Tibial nerve (tissue), 4 donors: Measurements from ENCODE around the gene NOXO1. TPM values are rescaled to one million over a fixed set of nuclear protein-coding genes. Genes with fewer than 3 reads are reported as not detected.

Source experiments
- DNase-seq, 2 donors: peaks; one replicate each; pipeline ENCODE4 v3.0.0-alpha.2; 2019; ENCODE audit warnings: low spot score in 2 of 2
- H3K27ac ChIP-seq, 4 donors: fragments of 200-600 bp; sonication (generic) in 3 of 4; one replicate each; pipeline ENCODE4 v1.5.1; 2017 to 2019; ENCODE audit warnings: mild to moderate bottlenecking in 1 of 4
- H3K27me3 ChIP-seq, 2 donors: fragments of 200-600 bp; sonication (generic) in 1 of 2; one replicate each; pipeline versions ENCODE4 v1.5.1 to v1.6.0; 2017 to 2019
- H3K36me3 ChIP-seq, 3 donors: fragments of 200-600 bp; sonication (generic); one replicate each; pipeline ENCODE4 v1.5.1; 2018 to 2019
- H3K4me1 ChIP-seq, 4 donors: fragments of 200-600 bp; sonication (generic) in 3 of 4; one replicate each; pipeline ENCODE4 v1.5.1; 2017 to 2019
- H3K4me3 ChIP-seq, 4 donors: fragments of 200-600 bp; sonication (generic) in 3 of 4; one replicate each; pipeline ENCODE4 v1.5.1; 2017 to 2019; ENCODE audit warnings: mild to moderate bottlenecking in 1 of 4, moderate library complexity in 1 of 4
- H3K9me3 ChIP-seq, 4 donors: fragments of 200-600 bp; sonication (generic) in 3 of 4; one replicate each; pipeline ENCODE4 v1.5.1; 2017 to 2019
- CTCF ChIP-seq, 5 experiments: fragments of 200-600 bp in 3 of 5; fragments of 450-650 bp in 2 of 5; sonication (generic) in 3 of 5; IDR thresholded peaks; one replicate each; pipeline ENCODE4 v1.5.1; 2016 to 2019; ENCODE audit warnings: antibody characterized with exemption in 5 of 5, mild to moderate bottlenecking in 3 of 5, moderate library complexity in 2 of 5
- EP300 ChIP-seq, 2 donors: sonication (generic); formaldehyde crosslinking; IDR thresholded peaks; one replicate each; pipeline ENCODE4 v1.6.1; 2017; ENCODE audit warnings: antibody characterized with exemption in 2 of 2, mild to moderate bottlenecking in 1 of 2
- POLR2A ChIP-seq, 2 donors: fragments of 450-650 bp; IDR thresholded peaks; one replicate each; pipeline ENCODE4 v1.6.1; 2017; ENCODE audit warnings: antibody characterized with exemption in 2 of 2, mild to moderate bottlenecking in 2 of 2, moderate library complexity in 2 of 2
- WGBS, 2 donors: methylation state at CpG; one replicate each; pipeline ENCODE4 v1.1.5; 2018; 5-methylcytosine and 5-hydroxymethylcytosine counted together
- total RNA-seq, 4 donors: library from RNA; depleted of rRNA; stranded (reverse); fragments of >200 nt; gene quantifications; one replicate each; pipeline ENCODE4 v1.1.0, GENCODE V29; 2016

The NOXO1 gene
- total RNA-seq, 4 donors from 2014 or later, result 3.9 TPM; not detected in 3

- WGBS, 2 donors, result 88 to 93% methylated on average over 17 to 22 of the region's 22 CpGs
- TF ChIP-seq POLR2A (IDR thresholded peaks at IDR 0.05), result no peak
- no peak for TF ChIP-seq CTCF (IDR thresholded peaks at IDR 0.05)
- TF ChIP-seq EP300 (IDR thresholded peaks at IDR 0.05), result no peak
- H3K9me3 ChIP-seq, result no peaks in the 10 kb centered on the region
- no peak for DNase-seq
- H3K4me3 ChIP-seq, result no peak overlapping the region
- H3K36me3 ChIP-seq, result no peaks in the 10 kb centered on the region
- H3K4me1 ChIP-seq, result peaks cover 0 to 1% (median under 1%) of the 10 kb centered on the region in 4 donors
- H3K27ac ChIP-seq, result no peak overlapping the region
- H3K27me3 ChIP-seq, result no peaks in the 10 kb centered on the region
These were observed 27.5 kb downstream of the NOXO1 start for GRCh38 chr16:1953734-1954133.

GRCh38 chr16:1950559-1950958 lies 30.7 kb downstream of the NOXO1 start:
- TF ChIP-seq CTCF (IDR thresholded peaks at IDR 0.05) (no peak), EP300 (IDR thresholded peaks at IDR 0.05) (no peak), POLR2A (IDR thresholded peaks at IDR 0.05) (no peak)
- no peaks in the 10 kb centered on the region for H3K27me3 ChIP-seq
- no peaks in the 10 kb centered on the region for H3K36me3 ChIP-seq
- H3K9me3 ChIP-seq, result no peaks in the 10 kb centered on the region
- H3K27ac ChIP-seq, result no peak overlapping the region
- no peak for DNase-seq
- 77 to 83% methylated on average over 12 to 19 of the region's 19 CpGs for WGBS, 2 donors
- H3K4me3 ChIP-seq, result no peak overlapping the region
- H3K4me1 ChIP-seq, result no peaks in the 10 kb centered on the region

- 55 to 61% methylated on average over 7 of the region's 7 CpGs for WGBS, 2 donors
- H3K27ac ChIP-seq, result no peak overlapping the region
- H3K4me1 ChIP-seq, result no peaks in the 10 kb centered on the region
- H3K4me3 ChIP-seq, result no peak overlapping the region
- no peak for DNase-seq
- H3K9me3 ChIP-seq, result no peaks in the 10 kb centered on the region
- no peaks in the 10 kb centered on the region for H3K36me3 ChIP-seq
- no peak for TF ChIP-seq EP300 (IDR thresholded peaks at IDR 0.05)
- TF ChIP-seq CTCF (IDR thresholded peaks at IDR 0.05), result no peak
- TF ChIP-seq POLR2A (IDR thresholded peaks at IDR 0.05), result no peak
- H3K27me3 ChIP-seq, result no peaks in the 10 kb centered on the region
These were observed 31.2 kb downstream of the NOXO1 start for GRCh38 chr16:1950047-1950446.

- Histone ChIP-seq H3K4me1 (no peaks in the 10 kb centered on the region), H3K27ac (no peak overlapping the region)
- 94% methylated on average over 11 of the region's 11 CpGs for WGBS, 2 donors
These were observed 31.8 kb downstream of the NOXO1 start for GRCh38 chr16:1949507-1949906.

GRCh38 chr16:1947369-1947670 lies 33.9 kb downstream of the NOXO1 start:
- Histone ChIP-seq H3K4me1 (peaks cover 0 to 11% (median 3%) of the 10 kb centered on the region in 4 donors), H3K36me3 (no peaks in the 10 kb centered on the region), H3K4me3 (no peak overlapping the region), H3K27ac (no peak overlapping the region), H3K27me3 (no peaks in the 10 kb centered on the region), H3K9me3 (no peaks in the 10 kb centered on the region)
- 89 to 92% methylated on average over 9 of the region's 9 CpGs for WGBS, 2 donors
- TF ChIP-seq CTCF (IDR thresholded peaks at IDR 0.05), result no peak
- no peak for TF ChIP-seq EP300 (IDR thresholded peaks at IDR 0.05)
- no peak for TF ChIP-seq POLR2A (IDR thresholded peaks at IDR 0.05)
- no peak for DNase-seq

More at GRCh38 chr16:1949507-1949906, 31.8 kb downstream of the NOXO1 start:
- no peaks in the 10 kb centered on the region for H3K27me3 ChIP-seq
- no peak for DNase-seq
- no peak for TF ChIP-seq CTCF (IDR thresholded peaks at IDR 0.05)
- no peak for TF ChIP-seq EP300 (IDR thresholded peaks at IDR 0.05)
- TF ChIP-seq POLR2A (IDR thresholded peaks at IDR 0.05), result no peak
- no peaks in the 10 kb centered on the region for H3K36me3 ChIP-seq
- H3K9me3 ChIP-seq, result no peaks in the 10 kb centered on the region
- no peak overlapping the region for H3K4me3 ChIP-seq
